ENCODE results near the gene PCBP1. TPM values are rescaled to one million over a fixed set of nuclear protein-coding genes. Genes with fewer than 3 reads are reported as not detected.

Gene PCBP1
- total RNA-seq, result 26.8 and 60.4 TPM in 2 replicates

GRCh38 chr2:70086838-70087701 lies at the start of gene PCBP1:
Gene PCBP1, plus strand, starts transcription at chr2:70087477. Its CDS starts 267 bp downstream, at chr2:70087744.

Other genes starting within 250 kb of the PCBP1 start
- gene SNRNP27, start 193.5 kb upstream of the PCBP1 start, total RNA-seq, result 60.3 and 71.3 TPM in 2 replicates
- gene MXD1, start 172.4 kb upstream of the PCBP1 start, total RNA-seq, result 5.0 and 6.5 TPM in 2 replicates
- under 0.01 and 0.56 TPM in 2 replicates for gene ASPRV1, start 125.8 kb upstream of the PCBP1 start, total RNA-seq
- 28.8 and 28.9 TPM in 2 replicates for gene C2orf42, start 103.5 kb downstream of the PCBP1 start, total RNA-seq
- 69.9 and 75.0 TPM in 2 replicates for gene TIA1, start 161.2 kb downstream of the PCBP1 start, total RNA-seq
- gene PCYOX1, start 170.7 kb downstream of the PCBP1 start, total RNA-seq, result 53.9 and 133 TPM in 2 replicates
- gene SNRPG, start 206.3 kb downstream of the PCBP1 start, total RNA-seq, result 202 and 365 TPM in 2 replicates
- 19.2 and 40.8 TPM in 2 replicates for gene FAM136A, start 214.6 kb downstream of the PCBP1 start, total RNA-seq

All from regular cardiac myocyte (primary cell).